ENCODE data around the gene ZNF514.
"Not testable (repeated sequence)": the region's sequence is repeated elsewhere in the genome, so short reads cannot be mapped to it uniquely, and the experiment has no call there.

The ZNF514 gene

GRCh38 chr2:95192956-95193355 lies 33.3 kb upstream of the ZNF514 start:
- DNase-seq (ENCODE audit: low spot score); in situ Hi-C loops (cut with MboI; ENCODE audit: low pct_unique_long_range_greater_than_20kb, low sequenced_read_pairs, unreplicated experiment): not testable (repeated sequence)
- peak; percentile 62 for TF ChIP-seq CTCF (IDR thresholded peaks at IDR 0.05; ENCODE audit: extremely low read depth, insufficient read depth, missing control alignments)

DNA sequence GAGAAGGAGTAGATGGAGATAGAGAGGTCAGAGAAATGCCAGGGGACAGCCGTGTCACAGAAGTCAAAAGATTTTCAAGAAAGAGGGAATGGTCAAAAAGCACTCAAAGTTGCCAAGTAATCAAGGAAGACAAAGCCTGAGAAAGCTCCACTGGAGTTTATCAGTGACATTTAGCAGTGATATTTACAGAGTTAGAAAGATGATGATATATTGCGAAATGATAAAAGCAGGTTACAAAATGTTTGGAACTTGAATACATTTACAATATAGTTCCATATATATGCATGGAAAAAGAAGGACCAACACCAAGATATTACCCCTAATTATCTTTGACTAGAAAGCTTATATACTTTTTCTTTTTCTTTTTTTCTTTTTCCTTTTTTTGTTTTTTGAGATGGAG lies 26.3 kb upstream of the ZNF514 start:
- DNase-seq (ENCODE audit: low spot score) = no peak
- in situ Hi-C loops (cut with MboI; ENCODE audit: low pct_unique_long_range_greater_than_20kb, low sequenced_read_pairs, unreplicated experiment) = no loop called here
- TF ChIP-seq CTCF (IDR thresholded peaks at IDR 0.05; ENCODE audit: extremely low read depth, insufficient read depth, missing control alignments) = no peak

- in situ Hi-C loops (cut with MboI; ENCODE audit: low pct_unique_long_range_greater_than_20kb, low sequenced_read_pairs, unreplicated experiment) = no loop called here
- DNase-seq (ENCODE audit: low spot score) = no peak
- TF ChIP-seq CTCF (IDR thresholded peaks at IDR 0.05; ENCODE audit: extremely low read depth, insufficient read depth, missing control alignments) = no peak
Measured at GRCh38 chr2:95185197-95185596, 25.5 kb upstream of the ZNF514 start.

DNA sequence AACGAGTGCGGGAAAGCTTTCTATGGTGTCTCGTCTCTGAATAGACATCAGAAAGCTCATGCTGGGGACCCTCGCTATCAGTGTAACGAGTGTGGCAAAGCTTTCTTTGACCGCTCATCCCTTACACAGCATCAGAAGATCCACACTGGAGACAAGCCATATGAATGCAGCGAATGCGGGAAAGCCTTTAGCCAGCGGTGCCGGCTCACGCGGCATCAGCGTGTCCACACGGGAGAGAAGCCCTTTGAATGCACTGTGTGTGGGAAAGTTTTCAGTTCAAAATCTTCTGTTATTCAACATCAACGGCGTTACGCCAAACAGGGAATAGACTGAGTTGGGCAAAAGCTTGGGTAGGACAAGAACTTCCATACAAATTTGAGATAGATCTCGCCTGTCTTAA lies 22.1 kb upstream of the ZNF514 start:
- no peak for TF ChIP-seq CTCF (IDR thresholded peaks at IDR 0.05; ENCODE audit: extremely low read depth, insufficient read depth, missing control alignments)
- no peak for DNase-seq (ENCODE audit: low spot score)
- in situ Hi-C loops (cut with MboI; ENCODE audit: low pct_unique_long_range_greater_than_20kb, low sequenced_read_pairs, unreplicated experiment) = no loop called here

DNA sequence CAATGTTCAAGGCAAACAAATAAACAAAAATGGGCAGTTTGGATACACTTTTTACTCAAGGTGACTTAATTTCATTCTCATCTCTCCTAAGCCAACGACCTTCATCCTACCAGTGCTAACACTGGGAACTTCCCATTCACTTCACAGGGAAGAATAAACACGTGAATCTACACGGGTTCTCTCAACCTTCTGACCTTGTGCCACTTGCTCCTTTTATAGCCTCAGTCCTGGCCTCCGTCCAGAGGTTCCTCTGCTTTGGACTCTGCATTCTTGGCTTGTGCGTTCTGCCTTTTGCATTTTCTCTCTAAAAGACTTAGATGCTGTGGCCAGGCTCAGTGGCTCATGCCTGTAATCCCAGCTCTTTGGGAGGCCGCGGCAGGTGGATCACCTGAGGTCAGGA lies 19.8 kb upstream of the ZNF514 start:
- in situ Hi-C loops (cut with MboI; ENCODE audit: low pct_unique_long_range_greater_than_20kb, low sequenced_read_pairs, unreplicated experiment) = no loop called here
- TF ChIP-seq CTCF (IDR thresholded peaks at IDR 0.05; ENCODE audit: extremely low read depth, insufficient read depth, missing control alignments) = no peak
- DNase-seq (ENCODE audit: low spot score) = no peak

GRCh38 chr2:95174031-95174542 lies 14.4 kb upstream of the ZNF514 start:
- in situ Hi-C loops (cut with MboI; ENCODE audit: low pct_unique_long_range_greater_than_20kb, low sequenced_read_pairs, unreplicated experiment) = no loop called here
- no peak for DNase-seq (ENCODE audit: low spot score)
- no peak for TF ChIP-seq CTCF (IDR thresholded peaks at IDR 0.05; ENCODE audit: extremely low read depth, insufficient read depth, missing control alignments)

DNA sequence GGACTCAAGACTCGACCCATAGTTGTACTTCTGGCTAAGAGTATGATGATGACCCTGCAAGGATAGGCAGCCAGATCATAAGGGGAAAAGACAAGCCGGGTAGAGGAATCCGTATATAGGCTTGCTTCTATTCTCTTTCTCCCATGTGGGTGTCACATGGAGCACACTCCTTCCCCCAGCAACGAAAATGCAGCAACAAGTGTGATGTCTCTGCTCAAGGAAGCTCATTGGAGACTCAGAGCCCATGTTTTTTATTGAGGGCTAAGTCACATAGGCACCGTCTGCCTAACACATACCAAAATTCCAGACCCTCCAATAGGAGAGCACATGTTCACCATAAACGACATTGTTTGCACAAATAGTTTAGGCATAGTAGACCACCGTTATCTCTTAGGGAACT lies 12.3 kb upstream of the ZNF514 start:
- DNase-seq (ENCODE audit: low spot score) = no peak
- TF ChIP-seq CTCF (IDR thresholded peaks at IDR 0.05; ENCODE audit: extremely low read depth, insufficient read depth, missing control alignments) = no peak
- in situ Hi-C loops (cut with MboI; ENCODE audit: low pct_unique_long_range_greater_than_20kb, low sequenced_read_pairs, unreplicated experiment) = no loop called here

Measured in GM13977 (cell line).